Adrenal gland (tissue), 12 donors: ENCODE data around the gene TLN1. TPM values are rescaled to one million over a fixed set of nuclear protein-coding genes. Genes with fewer than 3 reads are reported as not detected.

Experiments
- DNase-seq, 7 donors: peaks; one replicate each; pipeline ENCODE4 v3.0.0-alpha.2; 2019 to 2020
- H3K27ac ChIP-seq, 5 donors: fragments of 200-600 bp; sonication (generic) in 4 of 5; 1 replicate in 3 of 5; 2 replicates in 2 of 5; pipeline versions ENCODE4 v1.5.1 to v1.8.0; 2016 to 2020; ENCODE audit warnings: mild to moderate bottlenecking in 1 of 5
- H3K27me3 ChIP-seq: fragments of 200-600 bp; 2 replicates; pipeline ENCODE4 v1.8.0; 2021
- H3K36me3 ChIP-seq, 2 donors: fragments of 200-600 bp; replicated peaks in 1 of 2; 1 replicate in 1 of 2; 2 replicates in 1 of 2; pipeline versions ENCODE4 v1.5.1 to v1.8.0; 2018 to 2022
- H3K4me1 ChIP-seq, 2 donors: fragments of 200-600 bp; replicated peaks in 1 of 2; 1 replicate in 1 of 2; 2 replicates in 1 of 2; pipeline versions ENCODE4 v1.5.1 to v1.8.0; 2018 to 2021
- H3K4me3 ChIP-seq, 4 donors: fragments of 200-600 bp; sonication (generic) in 3 of 4; one replicate each; pipeline ENCODE4 v1.5.1; 2016 to 2018
- H3K9me3 ChIP-seq, 3 donors: fragments of 200-600 bp; sonication (generic) in 1 of 3; replicated peaks in 1 of 3; 1 replicate in 2 of 3; 2 replicates in 1 of 3; pipeline versions ENCODE4 v1.5.1 to v1.8.0; 2016 to 2021
- POLR2A ChIP-seq, 2 donors: fragments of 450-650 bp; IDR thresholded peaks; one replicate each; pipeline ENCODE4 v1.6.1; 2017; ENCODE audit warnings: antibody characterized with exemption in 2 of 2, mild to moderate bottlenecking in 2 of 2, moderate library complexity in 1 of 2
- WGBS, 4 donors: extraction: QIAGEN DNeasy Blood & Tissue Kit in 2 of 4; methylation state at CpG; one replicate each; pipeline versions ENCODE4 v1.1.5 to v1.1.7; 2013 to 2017; 5-methylcytosine and 5-hydroxymethylcytosine counted together
- intact Hi-C, 2 donors: fragments of 100-400 bp; cut with DNase I; formaldehyde crosslinking; loops; one replicate each; pipeline versions ENCODE4 v1.14.1 to v1.15.0; 2022 to 2023
- polyA plus RNA-seq, 3 donors: library from polyadenylated mRNA; stranded (reverse); fragments of 200-250 nt in 2 of 3; fragments of 350-450 nt in 1 of 3; fragmentation: Illumina TruSeq in 1 of 3; extraction: RNeasy Lipid Tissue Mini Kit (QIAGEN cat#74804) in 1 of 3; gene quantifications; one replicate each; pipeline ENCODE4 v1.2.3, GENCODE V29; 2013 to 2014
- total RNA-seq, 9 donors: library from RNA; depleted of rRNA in 4 of 9; stranded (reverse); fragments of >200 nt in 4 of 9; fragments of 120-200 nt in 1 of 9; fragmentation: NEBNext Ultra II Directional in 1 of 9; extraction: Animal tissue kit (Norgen Biotek cat#: 25700) in 1 of 9; gene quantifications; one replicate each; pipeline versions ENCODE4 v1.1.0 to v1.2.4, GENCODE V29; 2013 to 2023
- TF ChIP-seq, protein P1 (sequence below), 6 experiments: fragments of 450-650 bp in 4 of 6; fragments of 200-600 bp in 2 of 6; sonication (generic) in 1 of 6; IDR thresholded peaks; 1 replicate in 5 of 6; 2 replicates in 1 of 6; pipeline versions ENCODE4 v1.5.1 to v1.8.0; 2016 to 2021; ENCODE audit warnings: antibody characterized with exemption in 6 of 6, mild to moderate bottlenecking in 2 of 6, moderate library complexity in 1 of 6
- donor health status: healthy with polysubstance abuse.
- donor health status: Bipolar disorder and iron deficiency.
- donor health status: DM: yes; HTN: yes; CAD: no.
- donor health status: DM: no; HTN: no; CAD: no.
- donor health status: DM: no; HTN: no; CAD: no.
- donor health status: DM: yes; HTN: yes; CAD: no.

Gene TLN1
- total and polyA plus RNA-seq, 12 donors = 157 to 565 (median 296) TPM

DNA sequence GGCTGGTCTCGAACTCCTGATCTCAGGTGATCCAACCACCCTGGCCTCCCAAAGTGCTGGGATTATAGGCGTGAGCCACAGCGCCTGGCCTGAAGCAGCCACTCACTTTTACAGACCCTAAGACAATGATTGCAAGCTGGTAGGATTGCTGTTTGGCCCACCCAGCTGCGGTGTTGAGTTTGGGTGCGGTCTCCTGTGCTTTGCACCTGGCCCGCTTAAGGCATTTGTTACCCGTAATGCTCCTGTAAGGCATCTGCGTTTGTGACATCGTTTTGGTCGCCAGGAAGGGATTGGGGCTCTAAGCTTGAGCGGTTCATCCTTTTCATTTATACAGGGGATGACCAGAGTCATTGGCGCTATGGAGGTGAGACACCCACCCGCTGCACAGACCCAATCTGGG lies 56.8 kb downstream of the TLN1 start:
- DNase-seq = no peak
- peaks cover 0 to 9% of the 10 kb centered on the region in 2 donors for H3K4me1 ChIP-seq
- intact Hi-C loops = no loop called here
- WGBS, 4 donors = 59 to 76% (median 70%) methylated on average over 7 to 13 of the region's 13 CpGs
- no peak overlapping the region for H3K27ac ChIP-seq
- H3K4me3 ChIP-seq = peak overlapping the region in 2 of 4 donors; percentile 9 to 52
- no peaks in the 10 kb centered on the region for H3K9me3 ChIP-seq
- H3K27me3 ChIP-seq = no peaks in the 10 kb centered on the region
- TF ChIP-seq, protein P1, sequence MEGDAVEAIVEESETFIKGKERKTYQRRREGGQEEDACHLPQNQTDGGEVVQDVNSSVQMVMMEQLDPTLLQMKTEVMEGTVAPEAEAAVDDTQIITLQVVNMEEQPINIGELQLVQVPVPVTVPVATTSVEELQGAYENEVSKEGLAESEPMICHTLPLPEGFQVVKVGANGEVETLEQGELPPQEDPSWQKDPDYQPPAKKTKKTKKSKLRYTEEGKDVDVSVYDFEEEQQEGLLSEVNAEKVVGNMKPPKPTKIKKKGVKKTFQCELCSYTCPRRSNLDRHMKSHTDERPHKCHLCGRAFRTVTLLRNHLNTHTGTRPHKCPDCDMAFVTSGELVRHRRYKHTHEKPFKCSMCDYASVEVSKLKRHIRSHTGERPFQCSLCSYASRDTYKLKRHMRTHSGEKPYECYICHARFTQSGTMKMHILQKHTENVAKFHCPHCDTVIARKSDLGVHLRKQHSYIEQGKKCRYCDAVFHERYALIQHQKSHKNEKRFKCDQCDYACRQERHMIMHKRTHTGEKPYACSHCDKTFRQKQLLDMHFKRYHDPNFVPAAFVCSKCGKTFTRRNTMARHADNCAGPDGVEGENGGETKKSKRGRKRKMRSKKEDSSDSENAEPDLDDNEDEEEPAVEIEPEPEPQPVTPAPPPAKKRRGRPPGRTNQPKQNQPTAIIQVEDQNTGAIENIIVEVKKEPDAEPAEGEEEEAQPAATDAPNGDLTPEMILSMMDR (IDR thresholded peaks at IDR 0.05) = no peak
- TF ChIP-seq POLR2A (IDR thresholded peaks at IDR 0.05) = no peak
- H3K36me3 ChIP-seq = no peaks in the 10 kb centered on the region

DNA sequence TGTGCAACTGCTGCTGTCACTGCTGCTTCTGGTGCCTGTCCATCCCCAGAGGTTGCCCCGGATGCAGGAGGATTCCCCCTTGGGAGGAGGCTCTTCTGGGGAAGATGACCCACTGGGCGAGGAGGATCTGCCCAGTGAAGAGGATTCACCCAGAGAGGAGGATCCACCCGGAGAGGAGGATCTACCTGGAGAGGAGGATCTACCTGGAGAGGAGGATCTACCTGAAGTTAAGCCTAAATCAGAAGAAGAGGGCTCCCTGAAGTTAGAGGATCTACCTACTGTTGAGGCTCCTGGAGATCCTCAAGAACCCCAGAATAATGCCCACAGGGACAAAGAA lies 58.0 kb downstream of the TLN1 start:
- TF ChIP-seq POLR2A (IDR thresholded peaks at IDR 0.05) = no peak
- TF ChIP-seq, protein P1 (IDR thresholded peaks at IDR 0.05) = no peak
- WGBS, 4 donors = 76 to 83% (median 80%) methylated on average over 1 to 3 of the region's 3 CpGs
- Histone ChIP-seq H3K9me3 (no peaks in the 10 kb centered on the region), H3K27me3 (no peaks in the 10 kb centered on the region), H3K4me1 (peaks cover 0 to 9% of the 10 kb centered on the region in 2 donors), H3K36me3 (no peaks in the 10 kb centered on the region), H3K4me3 (no peak overlapping the region), H3K27ac (no peak overlapping the region)
- intact Hi-C loops = no loop called here
- no peak for DNase-seq

DNA sequence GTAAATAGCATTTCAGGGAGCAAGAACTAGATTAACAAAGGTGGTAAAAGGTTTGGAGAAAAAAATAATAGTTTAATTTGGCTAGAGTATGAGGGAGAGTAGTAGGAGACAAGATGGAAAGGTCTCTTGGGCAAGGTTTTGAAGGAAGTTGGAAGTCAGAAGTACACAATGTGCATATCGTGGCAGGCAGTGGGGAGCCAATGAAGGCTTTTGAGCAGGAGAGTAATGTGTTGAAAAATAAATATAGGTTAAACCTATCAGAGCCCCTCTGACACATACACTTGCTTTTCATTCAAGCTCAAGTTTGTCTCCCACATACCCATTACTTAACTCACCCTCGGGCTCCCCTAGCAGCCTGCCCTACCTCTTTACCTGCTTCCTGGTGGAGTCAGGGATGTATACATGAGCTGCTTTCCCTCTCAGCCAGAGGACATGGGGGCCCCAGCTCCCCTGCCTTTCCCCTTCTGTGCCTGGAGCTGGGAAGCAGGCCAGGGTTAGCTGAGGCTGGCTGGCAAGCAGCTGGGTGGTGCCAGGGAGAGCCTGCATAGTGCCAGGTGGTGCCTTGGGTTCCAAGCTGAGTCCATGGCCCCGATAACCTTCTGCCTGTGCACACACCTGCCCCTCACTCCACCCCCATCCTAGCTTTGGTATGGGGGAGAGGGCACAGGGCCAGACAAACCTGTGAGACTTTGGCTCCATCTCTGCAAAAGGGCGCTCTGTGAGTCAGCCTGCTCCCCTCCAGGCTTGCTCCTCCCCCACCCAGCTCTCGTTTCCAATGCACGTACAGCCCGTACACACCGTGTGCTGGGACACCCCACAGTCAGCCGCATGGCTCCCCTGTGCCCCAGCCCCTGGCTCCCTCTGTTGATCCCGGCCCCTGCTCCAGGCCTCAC lies 58.6 kb downstream of the TLN1 start, which contains the start of gene CA9:
Gene CA9 (plus strand): TSS at position 797 of the 893 bp plus-strand sequence. CDS start 32 bp downstream, at position 829.
- H3K36me3 ChIP-seq = no peaks in the 10 kb centered on the region
- no peaks in the 10 kb centered on the region for H3K9me3 ChIP-seq
- intact Hi-C loops = no loop called here
- no peak within 1 kb of the TSS for H3K4me3 ChIP-seq
- WGBS, 4 donors = 49 to 54% (median 51%) methylated on average over 2 to 10 of the region's 10 CpGs
- peaks cover 0 to 9% of the 10 kb centered on the region in 2 donors for H3K4me1 ChIP-seq
- peak within 1 kb of the TSS in 1 of 5 donors; percentile 13 for H3K27ac ChIP-seq
- no peaks in the 10 kb centered on the region for H3K27me3 ChIP-seq
- DNase-seq = peak in 3 of 7 donors; percentile 55 to 70 (median 60)
- TF ChIP-seq POLR2A (IDR thresholded peaks at IDR 0.05) = no peak
- TF ChIP-seq, protein P1 (IDR thresholded peaks at IDR 0.05) = no peak

DNA sequence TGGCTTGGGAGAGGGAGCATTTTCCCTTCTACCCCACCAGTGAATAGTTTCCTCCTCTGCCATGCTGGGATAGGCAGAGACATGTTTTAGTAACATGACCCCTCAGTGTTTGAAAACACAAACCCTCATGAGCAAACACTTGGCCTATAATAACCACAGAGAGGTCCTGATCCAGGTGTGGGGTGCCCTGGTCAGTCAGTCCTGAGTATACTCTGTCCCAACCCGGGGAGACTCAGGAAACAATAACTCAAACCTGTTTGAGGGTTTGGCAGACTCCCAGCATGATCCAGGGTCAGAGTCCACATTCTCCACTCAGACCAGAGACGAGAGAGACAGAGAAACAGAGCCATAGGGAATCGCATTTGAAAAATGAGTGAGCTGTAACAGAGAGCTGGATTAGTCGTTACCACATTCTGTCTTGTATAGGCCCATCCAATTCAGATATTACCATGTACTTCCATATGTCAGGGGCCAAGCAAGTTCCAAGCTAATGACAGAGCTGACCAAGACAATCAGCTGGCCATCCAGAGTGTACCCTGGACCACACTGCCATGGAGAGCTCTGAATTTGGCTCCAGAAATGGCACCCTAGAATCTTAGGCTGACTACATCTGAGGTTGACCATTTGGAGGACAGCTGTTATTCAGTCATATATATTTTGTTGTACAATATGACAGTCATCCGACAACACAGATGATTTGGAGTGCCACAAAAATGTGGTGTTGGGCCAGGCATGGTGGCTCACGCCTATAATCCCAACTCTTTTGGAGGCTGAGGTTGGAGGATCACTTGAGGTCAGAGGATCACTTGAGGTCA lies 62.5 kb downstream of the TLN1 start:
- no peak for DNase-seq
- intact Hi-C loops = no loop called here
- Histone ChIP-seq H3K36me3 (no peaks in the 10 kb centered on the region), H3K4me3 (no peak overlapping the region), H3K27me3 (no peaks in the 10 kb centered on the region), H3K4me1 (peaks cover 13 to 20% of the 10 kb centered on the region in 2 donors), H3K9me3 (no peaks in the 10 kb centered on the region), H3K27ac (no peak overlapping the region)
- TF ChIP-seq, protein P1 (IDR thresholded peaks at IDR 0.05) = no peak
- TF ChIP-seq POLR2A (IDR thresholded peaks at IDR 0.05) = no peak
- WGBS, 4 donors = 45 to 51% (median 50%) methylated on average over 6 of the region's 6 CpGs
